GM12875 (cell line): ENCODE measurements around the gene SPACA7.

ENCODE experiments used
- H3K4me3 ChIP-seq: one replicate; pipeline ENCODE4 v1.5.1; 2011; ENCODE audit warnings: low read depth, low read length, control low read depth
- TF ChIP-seq, protein P1 (sequence below): IDR thresholded peaks from 2 replicates; pipeline ENCODE4 v1.5.1; 2011; ENCODE audit warnings: low read depth, mild to moderate bottlenecking, control low read depth, inconsistent platforms, low read length, moderate library complexity, borderline replicate concordance; ENCODE audit not compliant: insufficient read depth

SPACA7 gene

DNA sequence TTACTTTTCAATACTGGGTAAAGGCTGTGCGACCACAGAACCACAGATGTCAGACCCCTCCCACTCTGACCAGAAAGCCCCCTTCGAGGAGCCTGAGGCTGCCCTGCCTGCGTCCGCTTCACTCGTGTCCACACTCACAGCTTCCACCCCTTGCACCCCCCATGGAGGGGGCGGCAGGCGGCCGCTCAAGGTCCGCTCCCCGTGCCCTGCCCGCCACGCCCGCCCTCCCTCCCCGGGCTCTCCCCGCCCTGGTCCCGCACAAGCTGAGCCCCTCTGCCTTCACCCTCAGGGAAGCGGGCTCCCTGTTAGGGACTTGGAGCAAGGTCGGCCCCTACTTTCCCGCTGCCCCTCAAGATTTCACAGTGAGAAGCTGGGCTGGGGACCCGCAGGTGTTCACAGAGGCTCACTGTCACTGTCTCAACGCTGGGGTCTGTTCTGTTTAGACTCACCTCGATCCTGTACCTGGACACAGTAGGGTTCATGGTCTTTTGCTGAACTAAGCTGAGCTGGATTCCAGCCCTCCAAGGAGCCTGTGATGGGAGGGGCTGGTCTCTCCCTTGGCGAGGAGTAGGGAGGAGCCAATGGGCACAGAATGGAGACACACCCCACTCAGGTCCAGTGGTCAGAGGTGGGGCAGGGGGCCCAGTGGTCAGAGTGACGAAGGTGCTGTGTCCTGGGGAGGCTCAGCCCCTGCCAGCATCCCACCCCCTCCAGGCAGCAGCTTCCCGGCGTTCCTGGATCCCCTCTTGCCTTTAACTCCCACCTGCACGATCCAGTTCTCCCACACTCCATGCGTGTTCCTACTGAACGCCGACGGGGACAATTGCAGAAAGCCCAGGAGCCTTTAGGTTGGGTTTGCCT, 69.5 kb downstream of the SPACA7 start:
- H3K4me3 ChIP-seq, result no peak overlapping the region

DNA sequence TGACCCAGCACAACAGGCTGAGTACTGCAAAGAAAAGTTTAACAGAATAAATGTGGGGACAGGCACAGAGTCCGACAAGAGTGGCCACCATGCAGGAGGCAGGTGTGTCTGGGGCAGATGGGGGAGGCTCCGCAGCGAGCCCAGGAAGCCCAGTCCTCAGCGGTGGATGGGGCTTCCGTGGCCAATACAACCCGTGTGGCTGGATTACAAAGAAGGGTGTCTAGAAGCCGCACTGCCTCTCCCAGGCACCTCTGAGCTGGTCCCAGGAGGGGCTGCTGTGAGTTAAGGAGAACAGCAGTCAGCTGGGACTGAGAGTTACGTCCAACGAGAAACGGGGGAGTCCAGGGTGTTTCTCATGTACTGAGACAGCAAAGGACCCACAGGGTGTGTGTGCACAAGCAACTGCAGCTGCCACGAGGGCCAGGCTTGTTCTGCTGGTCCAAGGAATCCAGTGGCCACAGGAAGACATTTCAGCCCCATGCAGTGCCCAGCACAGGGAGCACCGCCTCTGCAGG, 70.2 kb downstream of the SPACA7 start:
- no peak overlapping the region for H3K4me3 ChIP-seq
- TF ChIP-seq, protein P1, sequence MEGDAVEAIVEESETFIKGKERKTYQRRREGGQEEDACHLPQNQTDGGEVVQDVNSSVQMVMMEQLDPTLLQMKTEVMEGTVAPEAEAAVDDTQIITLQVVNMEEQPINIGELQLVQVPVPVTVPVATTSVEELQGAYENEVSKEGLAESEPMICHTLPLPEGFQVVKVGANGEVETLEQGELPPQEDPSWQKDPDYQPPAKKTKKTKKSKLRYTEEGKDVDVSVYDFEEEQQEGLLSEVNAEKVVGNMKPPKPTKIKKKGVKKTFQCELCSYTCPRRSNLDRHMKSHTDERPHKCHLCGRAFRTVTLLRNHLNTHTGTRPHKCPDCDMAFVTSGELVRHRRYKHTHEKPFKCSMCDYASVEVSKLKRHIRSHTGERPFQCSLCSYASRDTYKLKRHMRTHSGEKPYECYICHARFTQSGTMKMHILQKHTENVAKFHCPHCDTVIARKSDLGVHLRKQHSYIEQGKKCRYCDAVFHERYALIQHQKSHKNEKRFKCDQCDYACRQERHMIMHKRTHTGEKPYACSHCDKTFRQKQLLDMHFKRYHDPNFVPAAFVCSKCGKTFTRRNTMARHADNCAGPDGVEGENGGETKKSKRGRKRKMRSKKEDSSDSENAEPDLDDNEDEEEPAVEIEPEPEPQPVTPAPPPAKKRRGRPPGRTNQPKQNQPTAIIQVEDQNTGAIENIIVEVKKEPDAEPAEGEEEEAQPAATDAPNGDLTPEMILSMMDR, result no peak

More for the DNA sequence above, 69.5 kb downstream of the SPACA7 start:
- TF ChIP-seq, protein P1, result no peak

DNA sequence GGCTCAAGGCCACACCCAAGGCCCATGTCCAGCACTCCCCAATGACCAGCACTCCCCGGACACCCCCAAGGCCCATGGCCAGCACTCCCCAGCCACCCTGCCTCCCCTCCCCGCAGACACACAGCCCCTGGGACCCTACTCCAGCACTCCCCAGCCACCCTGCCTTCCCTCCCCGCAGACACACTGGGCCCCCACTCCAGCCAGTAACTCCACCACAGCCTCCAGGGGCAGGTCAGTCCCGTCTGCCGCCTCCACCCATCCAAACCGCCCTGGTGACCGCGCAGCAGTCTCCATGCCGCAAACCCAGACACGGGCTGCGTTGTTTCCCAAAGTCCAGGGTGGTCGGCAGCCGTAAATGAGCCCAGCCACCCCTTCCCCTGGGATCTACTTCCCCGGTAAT, 70.7 kb downstream of the SPACA7 start:
- TF ChIP-seq, protein P1, result no peak
- no peak overlapping the region for H3K4me3 ChIP-seq

DNA sequence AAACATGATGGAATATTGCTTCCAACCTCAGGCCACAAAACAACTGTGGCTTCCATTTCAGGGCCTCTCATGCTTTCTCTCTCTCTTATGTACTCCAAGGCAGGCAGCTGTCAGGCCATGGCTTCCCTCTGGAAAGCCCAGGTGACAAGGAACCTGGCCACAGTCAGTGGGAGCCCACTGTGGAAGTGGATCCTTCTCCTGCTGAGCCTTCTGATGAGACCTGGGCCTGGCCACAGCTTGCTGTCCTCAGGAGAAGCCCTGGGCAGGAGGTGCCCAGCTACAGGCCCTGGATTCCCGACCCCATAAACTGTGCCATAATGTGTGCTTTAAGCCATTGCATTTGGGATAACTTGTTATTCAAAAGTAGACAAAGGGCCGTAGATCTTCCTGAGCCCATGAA, 71.2 kb downstream of the SPACA7 start:
- H3K4me3 ChIP-seq, result no peak overlapping the region
- TF ChIP-seq, protein P1, result no peak

DNA sequence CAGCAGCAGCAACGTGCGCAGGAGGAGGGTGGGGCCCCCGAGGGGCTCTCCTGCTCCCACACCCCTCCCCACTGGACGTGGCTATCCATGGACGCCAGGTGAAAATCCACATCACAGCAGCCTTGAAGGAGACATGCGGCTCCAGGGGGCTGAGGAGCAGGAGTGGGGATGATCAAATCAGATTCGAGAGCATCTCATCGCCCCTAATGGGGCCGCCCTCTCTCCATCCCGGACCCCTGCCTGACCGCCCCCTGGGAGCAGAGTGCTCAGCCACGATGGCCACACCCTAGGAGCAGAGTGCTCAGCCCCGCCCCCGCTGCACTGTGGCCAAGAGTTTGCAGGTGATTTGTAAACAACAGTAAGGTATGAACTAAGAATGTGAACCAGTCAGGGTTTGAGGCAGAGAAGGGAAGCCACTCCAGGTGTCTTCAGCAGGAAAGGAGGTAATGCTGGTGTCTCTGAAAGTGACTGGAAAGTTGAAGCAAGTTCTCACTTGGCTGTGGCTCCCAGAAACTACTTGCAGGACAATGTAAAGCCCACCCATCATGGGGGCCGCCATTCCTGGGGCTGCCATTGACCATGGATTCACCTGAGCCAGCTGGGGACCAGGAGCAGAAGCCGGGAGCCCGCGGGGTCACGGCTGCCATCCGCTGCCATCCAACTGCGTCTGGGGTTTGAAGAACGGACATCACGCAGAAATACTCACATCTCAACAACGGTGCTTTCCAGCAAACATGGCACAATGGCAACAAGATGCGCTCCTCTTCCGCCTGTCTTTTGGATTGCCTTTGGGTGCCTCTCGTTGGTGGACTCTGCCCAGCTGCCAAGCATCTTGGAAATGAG, 71.8 kb downstream of the SPACA7 start:
- TF ChIP-seq, protein P1, result no peak
- no peak overlapping the region for H3K4me3 ChIP-seq

DNA sequence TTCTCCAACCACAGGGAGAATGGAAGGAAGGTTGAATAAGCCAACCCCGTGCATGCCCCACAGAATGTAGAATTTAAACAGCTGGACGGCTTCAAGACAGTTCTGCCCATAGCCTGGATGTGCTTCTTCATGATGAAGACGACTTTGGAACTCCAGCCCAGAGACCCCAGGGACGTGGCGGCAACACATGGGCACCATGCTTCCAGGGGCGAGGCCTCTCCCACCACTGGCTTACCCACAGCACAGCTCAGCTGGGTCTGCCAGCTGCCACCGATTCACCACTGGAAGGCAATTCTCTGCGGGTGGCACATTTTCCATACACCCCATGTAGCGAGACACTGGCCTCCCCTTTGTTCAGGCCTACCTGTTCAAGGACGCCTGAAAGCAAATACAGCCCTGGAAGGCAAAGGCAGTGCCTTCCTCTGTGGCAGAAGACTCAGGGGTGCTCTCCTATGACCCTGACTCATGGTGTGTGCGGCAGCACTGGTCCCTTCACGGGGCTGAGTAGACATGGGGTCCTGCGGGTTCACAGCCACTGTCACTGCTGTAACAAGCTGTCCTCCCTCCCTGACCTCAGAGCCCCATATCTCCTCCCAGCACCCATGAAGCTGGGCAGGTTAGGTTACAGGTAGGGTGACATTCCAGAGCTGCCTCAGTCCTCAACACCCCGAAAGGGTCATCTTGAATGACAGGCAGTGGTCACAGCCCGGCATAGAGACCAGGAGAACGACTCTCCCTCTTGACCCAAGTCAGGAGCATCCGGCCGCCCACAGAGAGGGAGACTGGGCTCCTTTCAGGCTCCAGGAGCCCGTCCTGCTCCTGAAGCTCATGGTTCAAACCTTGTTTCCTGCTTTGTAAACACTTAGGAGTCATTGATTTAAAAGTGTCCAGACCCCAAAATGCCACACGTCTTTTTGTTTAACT, 72.7 kb downstream of the SPACA7 start:
- TF ChIP-seq, protein P1, result no peak
- no peak overlapping the region for H3K4me3 ChIP-seq
